HG02943 (cell line): ENCODE results near the gene FABP1.

ENCODE experiments used
- ATAC-seq: cut with Tn5 transposase; IDR thresholded peaks from one replicate; pipeline ENCODE4 v1.9.1; 2021; ENCODE audit warnings: mild to moderate bottlenecking, low read depth, moderate library complexity; ENCODE audit not compliant: unreplicated experiment

The FABP1 gene

GRCh38 chr2:88116669-88117432, 11.0 kb downstream of the FABP1 start:
- no peak for ATAC-seq

- ATAC-seq = no peak
Measured at GRCh38 chr2:88115825-88116518, 11.9 kb downstream of the FABP1 start.

GRCh38 chr2:88114889-88115288, 13.0 kb downstream of the FABP1 start:
- no peak for ATAC-seq

GRCh38 chr2:88113069-88113468, 14.8 kb downstream of the FABP1 start:
- no peak for ATAC-seq

GRCh38 chr2:88110830-88111229, 17.0 kb downstream of the FABP1 start:
- ATAC-seq = no peak

GRCh38 chr2:88108796-88109195, 19.1 kb downstream of the FABP1 start:
- no peak for ATAC-seq

- ATAC-seq = no peak
Measured at GRCh38 chr2:88100489-88100858, 27.4 kb downstream of the FABP1 start.

GRCh38 chr2:88099798-88100488, 27.9 kb downstream of the FABP1 start:
- no peak for ATAC-seq

- ATAC-seq = no peak
Measured at GRCh38 chr2:88098558-88098900, 29.3 kb downstream of the FABP1 start.

- no peak for ATAC-seq
Measured at GRCh38 chr2:88097891-88098557, 29.8 kb downstream of the FABP1 start.

GRCh38 chr2:88097192-88097591, 30.7 kb downstream of the FABP1 start:
- ATAC-seq = no peak

- no peak for ATAC-seq
Measured at GRCh38 chr2:88096708-88097107, 31.2 kb downstream of the FABP1 start.

GRCh38 chr2:88095022-88095421, 32.8 kb downstream of the FABP1 start:
- ATAC-seq = no peak

- ATAC-seq = no peak
Measured at GRCh38 chr2:88092773-88093172, 35.1 kb downstream of the FABP1 start.

GRCh38 chr2:88091943-88092342, 35.9 kb downstream of the FABP1 start:
- ATAC-seq = no peak

- ATAC-seq = no peak
Measured at GRCh38 chr2:88090446-88091283, 37.2 kb downstream of the FABP1 start.

- no peak for ATAC-seq
Measured at GRCh38 chr2:88088999-88089398, 38.9 kb downstream of the FABP1 start.

- no peak for ATAC-seq
Measured at GRCh38 chr2:88087763-88088162, 40.1 kb downstream of the FABP1 start.

GRCh38 chr2:88087073-88087472, 40.8 kb downstream of the FABP1 start:
- no peak for ATAC-seq

GRCh38 chr2:88086401-88086800, 41.5 kb downstream of the FABP1 start:
- no peak for ATAC-seq
